ENCODE data around the gene MDH2. TPM values are rescaled to one million over a fixed set of nuclear protein-coding genes. Genes with fewer than 3 reads are reported as not detected.

MDH2 gene
- total and polyA plus RNA-seq, 2 of the 8 experiments (the other 6 are each of a cell fraction or from before 2014, with no cell fraction given): 203 to 254 TPM

DNA sequence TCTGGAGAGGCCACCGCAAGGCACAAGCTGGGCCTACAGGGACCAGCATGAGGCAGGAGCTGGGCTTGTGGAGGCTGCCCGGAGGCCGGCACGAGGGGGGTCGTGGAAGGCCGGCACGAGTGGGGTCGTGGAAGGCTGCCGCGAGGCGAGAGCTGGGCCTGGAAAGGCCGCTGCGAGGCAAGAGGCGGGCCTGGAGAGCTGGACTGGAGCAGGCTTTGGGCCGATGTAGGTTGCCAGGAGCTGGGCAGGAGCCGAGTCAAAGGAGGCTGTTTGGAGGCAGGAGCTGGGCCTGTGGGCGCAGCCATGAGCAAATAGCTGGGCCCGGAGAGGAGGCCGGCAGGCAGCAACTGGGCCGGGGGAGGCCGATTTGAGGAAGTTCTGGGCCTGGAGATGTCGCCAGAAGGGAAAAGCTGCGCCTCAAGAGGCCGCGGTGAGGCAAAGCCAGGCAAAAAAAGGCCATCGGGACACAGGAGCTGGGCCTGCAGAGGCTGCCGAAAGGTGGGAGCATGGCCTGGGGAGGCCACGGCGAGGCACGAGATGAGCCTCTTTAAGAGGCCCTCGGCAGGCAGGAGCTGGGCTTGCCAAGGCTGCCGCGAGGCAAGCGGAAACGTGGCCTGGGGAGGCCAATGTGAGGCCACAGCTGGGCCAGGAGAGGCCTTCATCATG, 26.5 kb downstream of the MDH2 start (continued):
- TF ChIP-seq NANOG (IDR thresholded peaks at IDR 0.05; ENCODE audit: insufficient read depth, low read depth, low read length, poor library complexity, severe bottlenecking) (no peak), TBP (IDR thresholded peaks at IDR 0.05; ENCODE audit: low read depth, low read length) (no peak), SRF (IDR thresholded peaks at IDR 0.05; ENCODE audit: low read depth, low read length) (no peak), POU5F1 (IDR thresholded peaks at IDR 0.05; ENCODE audit: low read depth, low read length) (no peak), RFX5 (IDR thresholded peaks at IDR 0.05; ENCODE audit: borderline replicate concordance, low read depth, low read length) (no peak)
